GM12891 (cell line): ENCODE data around the gene PGLYRP2.

Experiments used
- PAX5 ChIP-seq: IDR thresholded peaks from 2 replicates; pipeline ENCODE4 v1.6.1; 2011; ENCODE audit warnings: low read length, moderate library complexity, mild to moderate bottlenecking; ENCODE audit not compliant: insufficient read depth, severe bottlenecking
- POLR2A ChIP-seq: IDR thresholded peaks from 2 replicates; pipeline ENCODE4 v1.6.1; 2011; ENCODE audit warnings: low read depth, low read length, control low read depth
- POLR2AphosphoS5 ChIP-seq: IDR thresholded peaks from 2 replicates; pipeline ENCODE4 v1.6.1; 2011; ENCODE audit warnings: low read depth, low read length, control low read depth
- POU2F2 ChIP-seq: IDR thresholded peaks from 2 replicates; pipeline ENCODE4 v1.6.1; 2011; ENCODE audit warnings: low read depth, mild to moderate bottlenecking, control low read depth, low read length, moderate library complexity
- TAF1 ChIP-seq: IDR thresholded peaks from 2 replicates; pipeline ENCODE4 v1.6.1; 2011; ENCODE audit warnings: low read depth, low read length, control low read depth

DNA sequence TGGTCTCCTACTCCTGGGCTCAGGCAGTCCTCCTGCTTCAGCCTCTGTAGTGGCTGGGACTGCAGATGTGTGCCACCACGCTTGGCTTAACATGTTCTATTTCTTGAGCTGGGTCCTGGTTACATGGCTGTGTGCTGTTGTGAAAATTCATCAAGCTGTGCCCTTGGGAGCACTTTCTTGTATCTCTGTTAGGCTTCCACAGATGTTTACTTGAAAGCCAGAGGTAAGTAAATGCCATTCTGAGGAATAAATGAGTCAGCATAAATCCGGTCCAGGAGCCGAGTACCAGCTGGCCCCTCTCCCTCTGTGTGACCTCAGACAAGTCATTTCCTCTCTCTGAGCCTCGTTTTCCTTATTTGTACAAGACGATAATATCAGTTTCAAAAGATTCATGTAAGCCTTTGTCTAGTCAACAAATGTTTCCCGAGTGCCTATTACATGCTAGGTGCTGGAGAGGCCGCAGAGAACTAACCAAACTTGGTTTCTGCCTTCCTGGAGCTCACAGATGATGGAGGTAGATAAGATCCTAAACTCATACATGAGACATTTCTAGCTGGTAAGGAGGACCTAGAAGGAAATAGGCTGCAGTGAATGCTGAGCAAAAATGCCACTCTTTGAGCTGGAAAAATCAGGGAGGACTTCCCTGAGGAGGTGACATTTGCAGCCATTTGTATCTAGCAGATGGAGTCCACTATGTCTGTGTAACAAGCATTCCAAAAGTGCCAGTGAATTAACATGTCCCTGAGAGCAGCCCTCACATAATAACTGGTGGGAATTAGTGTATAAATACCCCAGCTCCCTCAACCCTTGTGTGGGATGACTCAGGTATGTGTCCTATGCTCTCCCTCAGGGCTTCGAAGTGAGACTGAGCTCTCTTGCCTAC, 12.2 kb downstream of the PGLYRP2 start:
- TF ChIP-seq POLR2AphosphoS5 (no peak), POLR2A (no peak), PAX5 (no peak), TAF1 (no peak), POU2F2 (no peak)
